GM18507 (cell line): ENCODE results near the gene GABARAP.
"Not testable (repeated sequence)": the region's sequence is repeated elsewhere in the genome, so short reads cannot be mapped to it uniquely, and the experiment has no call there.

Experiments
- DNase-seq: peaks from one replicate; pipeline ENCODE4 v3.0.0; 2011; ENCODE audit warnings: low read depth; ENCODE audit not compliant: insufficient read length; ENCODE audit errors: extremely low spot score
- FAIRE-seq: peaks from 2 replicates; lab custom pipeline; 2011; peaks lifted over from hg19 to GRCh38; lab: Jason Lieb, UNC

Gene GABARAP

DNA sequence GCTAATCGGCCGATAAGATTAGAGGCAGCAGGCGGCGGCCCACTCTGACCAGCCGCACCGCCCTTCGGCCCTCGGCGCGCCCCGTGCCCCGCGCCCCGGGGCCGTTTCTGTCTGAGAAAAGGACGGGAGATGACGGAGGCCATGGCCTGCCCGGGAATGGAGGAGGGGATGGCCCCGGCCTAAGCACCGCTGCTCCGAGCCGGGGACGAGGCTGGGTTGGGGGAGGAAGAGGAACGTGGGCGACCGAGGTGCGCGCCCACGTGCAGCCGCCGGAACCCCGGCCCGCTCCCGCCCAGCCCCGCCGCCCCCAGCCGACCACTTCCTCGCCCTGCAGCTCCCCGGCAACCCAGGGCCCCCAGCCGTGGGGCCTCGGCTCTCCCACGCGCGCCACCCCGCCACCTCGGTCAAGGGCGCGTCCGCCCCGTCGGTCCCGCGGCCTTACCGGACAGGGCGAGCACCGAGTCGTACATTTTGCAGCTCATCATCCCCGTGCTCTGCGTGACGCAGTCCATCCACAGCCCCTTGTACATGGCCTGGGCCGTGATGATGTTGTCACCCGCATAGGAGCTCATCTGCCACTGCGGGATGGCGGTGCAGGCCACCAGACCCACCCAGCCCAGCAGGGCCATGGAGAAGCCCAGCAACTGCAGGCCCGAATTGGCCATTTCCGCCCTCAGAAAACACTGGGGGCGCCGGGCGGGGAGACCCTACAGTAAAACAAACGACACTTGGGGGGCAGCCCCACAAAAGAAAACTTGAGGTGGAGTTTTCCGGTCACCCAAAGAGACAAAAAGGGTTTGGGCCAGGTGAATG is 19.3 kb upstream of the GABARAP start:
- no peak for FAIRE-seq

DNA sequence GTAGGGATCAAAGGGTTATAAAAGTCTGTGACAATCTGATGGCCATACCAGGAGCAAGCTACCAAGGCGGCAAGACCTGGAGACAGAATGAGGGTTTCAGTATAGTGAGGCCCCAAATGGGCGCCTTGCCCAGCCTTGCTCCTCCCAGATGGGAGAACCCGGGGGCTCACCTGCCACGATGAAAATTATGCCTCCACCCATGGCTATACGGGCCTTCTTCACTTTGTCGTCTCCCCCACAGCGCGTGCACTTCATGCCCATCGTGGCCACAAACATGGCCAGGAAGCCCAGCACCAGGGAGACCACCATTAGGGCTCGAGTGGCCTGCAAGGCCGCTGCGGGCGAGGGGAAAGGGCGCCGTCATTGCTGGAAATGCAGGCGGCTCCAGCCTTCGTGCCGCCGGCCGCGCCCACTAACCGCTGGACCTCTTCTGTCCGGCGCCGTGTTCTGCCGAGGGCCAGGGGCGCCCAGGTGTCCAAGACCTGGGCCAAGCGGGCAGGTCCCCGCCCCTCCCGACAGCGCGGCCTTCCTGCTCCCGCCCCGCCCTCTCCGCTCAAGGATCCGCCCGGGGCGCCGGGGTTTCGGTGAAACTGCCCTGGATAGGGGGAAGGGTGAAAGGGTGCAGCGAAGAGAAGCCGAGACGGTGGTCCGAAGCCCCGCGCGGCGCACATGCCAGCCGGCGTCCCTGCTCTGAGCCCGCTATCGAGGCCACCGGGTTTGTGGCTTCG is 18.6 kb upstream of the GABARAP start:
- DNase-seq (no peak), FAIRE-seq (no peak)

More for the DNA sequence above, 19.3 kb upstream of the GABARAP start:
- DNase-seq = no peak

DNA sequence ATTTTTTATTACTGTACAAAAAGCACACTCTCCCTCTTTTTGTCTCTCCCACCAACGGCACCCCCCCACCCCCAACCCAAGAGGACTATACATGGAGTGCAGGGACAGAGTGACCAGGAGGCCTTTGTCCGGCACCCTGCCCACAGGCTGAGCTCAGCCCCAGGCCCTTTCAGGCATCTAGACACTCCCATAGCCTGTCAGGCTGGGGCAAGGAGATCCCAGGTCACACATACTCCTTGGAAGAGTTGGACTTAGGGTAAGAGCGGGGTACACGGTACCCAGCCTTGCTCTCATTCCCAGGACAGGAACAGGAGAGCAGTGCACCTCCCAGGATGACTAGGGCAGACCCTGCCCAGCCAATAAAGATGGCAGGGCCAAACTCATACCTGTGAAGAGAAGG is 17.9 kb upstream of the GABARAP start:
- DNase-seq = no peak
- FAIRE-seq = no peak

DNA sequence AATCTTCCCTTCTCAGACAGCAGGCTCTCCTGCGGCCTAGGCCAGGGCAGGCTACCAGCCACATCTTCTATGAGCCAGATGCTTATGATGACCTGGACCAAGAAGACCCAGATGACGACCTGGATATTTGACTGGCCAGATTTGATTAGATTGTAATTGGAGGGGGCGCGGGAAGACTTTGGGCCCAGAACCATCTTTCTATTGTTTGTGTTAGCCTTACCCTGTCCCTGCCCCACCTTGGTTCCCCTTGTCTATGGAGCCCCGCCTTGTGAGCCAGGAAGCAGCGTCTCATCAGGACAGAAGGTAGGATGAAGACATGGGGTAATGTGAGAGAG is 17.3 kb upstream of the GABARAP start:
- no peak for DNase-seq
- no peak for FAIRE-seq

DNA sequence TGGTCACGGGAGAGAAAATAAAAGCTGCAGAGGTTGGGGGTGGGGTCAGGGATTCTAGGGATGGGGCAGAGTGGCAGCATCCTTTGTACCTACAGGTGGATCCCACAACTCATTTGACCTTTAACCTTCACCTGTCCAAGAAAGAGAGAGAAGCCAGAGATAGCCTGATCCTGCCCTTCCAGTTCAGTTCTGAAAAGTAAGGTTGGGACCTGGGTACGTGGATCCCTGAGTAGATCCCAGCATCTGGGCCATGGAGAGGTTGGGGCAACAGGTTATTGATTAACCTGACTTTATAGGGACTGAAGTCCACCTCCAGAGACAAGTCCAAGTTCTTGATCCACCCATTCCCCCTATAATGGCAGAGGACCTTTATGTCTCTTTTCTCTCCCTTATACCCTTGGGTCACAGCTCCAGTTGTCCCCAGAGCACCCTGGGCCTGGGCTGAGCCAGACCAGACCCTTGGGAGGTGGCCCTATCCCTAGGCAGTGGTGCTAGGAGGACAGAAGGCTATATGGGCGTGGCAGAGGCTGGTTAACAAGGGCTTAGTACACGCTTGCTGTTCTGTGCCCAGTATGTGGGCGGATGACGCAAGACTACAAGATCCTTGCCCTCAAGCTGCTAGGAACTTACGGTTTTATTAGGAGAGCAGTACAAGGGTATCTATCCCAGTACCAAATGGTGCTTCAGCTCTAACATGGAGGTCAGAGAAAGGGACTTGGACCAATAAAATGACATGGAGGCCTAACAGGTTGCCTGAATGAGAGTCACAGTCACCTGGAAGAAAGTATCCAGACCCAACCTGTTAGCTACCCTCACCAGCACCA is 16.7 kb upstream of the GABARAP start:
- DNase-seq (no peak), FAIRE-seq (no peak)

DNA sequence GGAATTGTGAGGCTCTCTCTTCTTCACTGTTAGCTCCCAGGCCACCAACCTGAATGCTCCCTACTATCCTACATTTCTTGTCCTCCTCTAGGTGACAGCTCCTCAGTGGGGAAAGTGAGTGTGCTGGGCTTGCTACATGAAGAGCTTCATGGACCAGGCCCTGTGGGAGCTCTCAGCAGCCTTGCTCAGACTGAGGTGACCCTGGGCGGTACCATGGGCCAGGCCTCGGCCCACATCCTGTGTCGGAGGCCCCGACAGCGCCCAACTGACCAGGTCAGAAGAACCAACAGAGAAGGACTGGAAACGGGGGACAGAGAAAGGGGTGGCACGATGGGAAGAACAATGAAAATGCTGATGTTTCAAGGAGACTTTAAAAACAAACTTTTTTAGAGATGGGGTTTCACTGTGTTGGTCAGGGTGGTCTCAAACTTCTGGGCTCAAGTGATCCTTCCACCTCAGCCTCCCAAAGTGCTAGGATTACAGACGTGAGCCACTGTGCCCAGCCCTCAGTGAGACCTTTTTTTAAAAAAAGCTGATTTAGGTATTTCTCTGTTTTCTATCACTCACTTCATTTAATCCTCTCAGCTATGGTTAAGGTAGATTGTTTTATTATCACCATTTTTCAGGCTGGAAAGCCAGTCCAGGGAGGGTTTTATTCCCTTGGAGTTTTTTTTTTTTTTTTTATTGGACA is 14.7 kb upstream of the GABARAP start:
- DNase-seq (no peak), FAIRE-seq (no peak)

DNA sequence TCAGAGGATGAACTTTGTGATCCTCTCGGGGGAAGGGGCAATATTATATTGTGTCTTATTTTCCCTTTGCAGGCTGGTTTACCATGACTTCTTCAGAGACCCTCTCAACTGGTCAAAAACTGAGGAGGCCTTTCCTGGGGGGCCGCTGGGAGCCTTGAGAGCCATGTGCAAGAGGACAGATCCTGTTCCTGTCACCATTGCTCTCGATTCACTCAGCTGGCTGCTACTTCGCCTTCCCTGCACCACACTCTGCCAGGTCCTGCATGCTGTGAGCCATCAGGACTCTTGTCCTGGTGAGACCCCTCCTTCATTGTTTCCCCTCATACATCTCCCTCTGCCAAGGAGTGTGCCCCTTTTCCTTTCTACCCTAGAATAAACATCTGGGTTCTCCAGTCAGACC is 12.3 kb upstream of the GABARAP start:
- DNase-seq (no peak), FAIRE-seq (no peak)

DNA sequence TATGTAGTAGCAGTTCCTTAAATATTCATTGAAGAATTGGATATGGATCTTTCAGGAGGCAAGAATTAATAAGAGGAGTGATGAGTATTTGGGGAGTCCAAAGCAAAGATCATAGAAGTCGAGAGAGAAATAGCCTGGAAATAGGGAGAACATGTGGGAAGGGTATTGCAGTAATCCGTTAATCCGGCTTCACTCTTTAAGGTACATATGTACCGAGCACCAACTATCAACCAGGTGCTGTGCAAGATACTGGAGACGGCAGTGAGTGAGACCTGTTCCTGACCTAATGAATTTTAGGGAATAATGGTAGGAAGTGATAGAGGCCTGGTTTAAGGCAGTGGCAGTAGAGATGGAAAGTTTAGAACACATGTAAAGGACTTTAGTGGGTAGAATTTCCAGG is 10.8 kb upstream of the GABARAP start:
- FAIRE-seq (no peak), DNase-seq (no peak)

DNA sequence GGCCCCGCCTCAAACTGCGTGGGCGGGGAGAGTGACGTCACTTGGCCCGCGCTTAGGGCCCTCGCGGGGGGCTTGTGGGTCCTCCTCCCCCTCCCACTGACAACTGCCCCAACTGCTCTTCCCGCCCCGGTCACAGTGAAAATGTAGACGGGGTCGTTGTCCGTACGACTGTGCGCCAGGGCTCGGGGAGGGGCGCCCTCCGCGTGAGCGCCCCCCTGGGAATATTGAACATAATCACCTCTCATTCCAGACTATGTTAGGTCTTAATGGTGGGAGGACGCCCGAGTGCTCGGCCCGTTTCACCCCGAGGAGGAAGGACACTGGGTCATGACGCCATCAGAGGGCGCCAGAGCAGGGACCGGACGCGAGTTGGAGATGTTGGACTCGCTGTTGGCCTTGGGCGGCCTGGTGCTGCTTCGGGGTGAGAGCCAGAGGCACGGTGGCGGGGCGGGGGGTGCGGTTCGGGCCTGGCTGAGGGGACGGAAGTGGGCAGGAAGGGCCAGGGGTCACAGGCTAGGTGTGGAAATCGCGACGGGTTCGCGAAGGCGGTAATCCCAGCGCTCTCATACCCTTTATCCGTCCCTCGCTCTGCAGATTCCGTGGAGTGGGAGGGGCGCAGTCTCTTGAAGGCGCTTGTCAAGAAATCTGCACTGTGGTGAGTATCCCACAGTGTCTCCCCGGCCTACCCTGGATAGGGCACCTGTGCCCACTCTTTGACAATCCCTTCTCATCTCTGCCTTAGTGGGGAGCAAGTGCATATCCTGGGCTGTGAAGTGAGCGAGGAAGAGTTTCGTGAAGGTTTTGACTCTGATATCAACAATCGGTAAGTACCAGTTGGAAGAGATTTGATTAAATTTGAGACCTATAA is 10.2 kb upstream of the GABARAP start, which contains the start of gene ELP5:
Gene ELP5, plus strand, starts transcription at position 40 of the 868 bp plus-strand sequence. Its CDS starts 336 bp downstream, at position 376.
- DNase-seq (peak; percentile 81), FAIRE-seq (no peak)

DNA sequence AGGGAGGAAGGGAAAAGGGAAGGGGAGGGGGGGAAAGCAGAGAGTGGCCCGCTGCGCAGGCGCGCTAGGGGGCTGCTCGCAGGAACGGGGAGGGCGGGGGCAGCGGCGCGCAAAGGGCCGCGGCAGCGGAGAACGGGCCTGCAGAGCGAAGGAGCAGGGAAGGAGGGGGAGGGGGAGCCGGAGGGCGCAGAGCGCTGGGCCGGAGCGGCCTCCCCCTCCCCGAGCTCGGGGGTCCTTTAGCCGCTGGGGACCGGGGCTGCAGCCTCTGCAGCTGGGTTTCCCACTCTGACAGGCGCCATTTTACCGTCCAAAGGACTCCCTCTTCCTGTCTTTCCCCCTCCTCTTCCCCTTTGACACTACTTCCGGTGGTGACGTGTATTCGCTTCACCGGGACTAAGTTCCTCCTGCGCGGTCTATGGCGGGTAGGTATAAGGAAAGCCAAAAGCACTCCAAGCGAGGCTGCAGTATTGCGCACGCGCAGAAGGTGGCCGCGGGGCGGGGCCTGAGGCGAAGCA is 9.5 kb upstream of the GABARAP start, which contains the start of gene CTDNEP1:
Gene CTDNEP1, minus strand, starts transcription at position 74 of the 515 bp plus-strand sequence. CDS start 438 bp downstream, outside the sequence.
- DNase-seq (peak; percentile 95), FAIRE-seq (peak; percentile 100)

DNA sequence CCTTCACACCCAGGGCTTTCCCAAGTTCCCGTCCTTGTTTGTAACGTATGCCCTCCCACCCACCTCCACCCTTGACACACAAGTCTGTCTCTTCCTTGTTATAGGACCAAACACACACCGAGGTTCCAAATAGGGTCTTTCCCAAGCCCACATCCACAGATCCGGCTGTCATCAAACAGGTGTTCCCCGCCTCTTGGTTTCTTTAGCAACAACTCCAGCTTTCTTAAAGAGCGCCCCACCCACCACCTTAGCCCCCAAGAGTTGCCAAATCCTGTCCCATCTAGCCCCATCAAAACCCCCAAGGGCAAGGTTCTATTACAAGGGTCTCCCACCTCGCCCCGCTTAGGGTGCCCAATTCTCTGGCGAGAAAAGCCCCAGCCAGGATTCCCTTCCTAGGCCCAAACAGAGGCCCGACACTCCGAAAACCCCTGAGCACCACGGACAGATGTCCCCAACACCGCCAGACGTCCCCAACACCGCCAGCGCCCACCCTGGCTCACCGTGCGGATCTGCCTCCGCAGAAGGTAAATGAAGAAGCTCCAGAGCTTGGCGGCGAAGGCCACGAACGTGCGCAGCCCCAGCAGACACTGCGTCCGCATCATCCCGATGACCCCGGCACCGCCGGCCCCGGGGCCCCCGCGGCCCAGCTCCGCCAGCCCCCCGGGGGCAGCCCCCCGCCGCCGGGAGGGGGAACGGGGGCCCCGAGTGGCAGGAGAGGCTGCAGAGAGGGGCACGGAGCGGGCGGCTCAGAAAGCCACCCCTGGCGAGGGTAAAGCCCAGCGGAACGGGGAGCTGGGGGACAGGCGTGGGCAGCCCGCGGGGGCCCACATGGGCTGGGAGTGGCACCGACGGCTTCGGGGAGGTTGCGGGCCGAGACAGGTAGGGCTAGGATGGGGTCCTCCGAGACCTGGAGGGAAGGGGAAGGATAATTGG is 8.7 kb upstream of the GABARAP start:
- peak; percentile 64 for FAIRE-seq
- DNase-seq = no peak

DNA sequence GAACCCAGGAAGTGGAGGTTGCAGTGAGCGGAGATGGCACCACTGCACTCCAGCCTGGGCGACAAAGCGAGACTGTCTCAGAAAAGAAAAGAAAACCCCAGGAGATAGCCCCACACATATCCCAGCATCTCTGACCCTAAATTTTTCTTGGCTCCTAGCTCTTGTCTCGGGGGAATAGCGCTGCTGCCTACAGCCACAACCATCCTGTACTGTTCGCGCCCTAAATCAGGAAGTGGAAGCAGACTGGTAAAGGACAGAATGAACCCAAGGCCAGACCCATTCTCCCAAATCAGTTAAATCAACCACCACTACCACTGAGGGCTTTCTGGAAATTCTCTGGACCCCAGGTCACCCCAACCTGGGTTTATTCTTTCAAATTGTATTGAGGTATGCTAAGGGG is 7.6 kb upstream of the GABARAP start:
- no peak for DNase-seq

DNA sequence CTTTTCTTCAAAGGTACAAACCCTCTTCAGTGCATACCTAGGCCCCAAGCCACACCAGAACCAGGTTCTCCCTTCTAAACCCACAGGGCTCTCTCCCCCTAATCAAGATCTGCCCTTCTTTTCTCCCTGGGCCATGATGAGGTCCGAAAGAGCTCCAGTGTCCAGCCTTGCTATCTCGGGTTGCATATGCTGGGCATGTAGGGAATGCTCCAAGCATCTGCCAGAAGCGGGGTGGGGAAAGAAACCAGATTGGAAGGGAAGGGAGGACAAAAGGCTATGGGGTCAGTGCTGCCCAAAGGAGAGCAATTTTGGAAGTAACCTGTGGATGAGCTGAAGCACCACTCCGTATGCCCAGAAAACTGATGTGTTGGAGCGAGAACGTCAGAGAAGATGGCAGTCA is 7.0 kb upstream of the GABARAP start:
- DNase-seq = no peak
- no peak for FAIRE-seq

More for the DNA sequence above, 7.6 kb upstream of the GABARAP start:
- FAIRE-seq = no peak

DNA sequence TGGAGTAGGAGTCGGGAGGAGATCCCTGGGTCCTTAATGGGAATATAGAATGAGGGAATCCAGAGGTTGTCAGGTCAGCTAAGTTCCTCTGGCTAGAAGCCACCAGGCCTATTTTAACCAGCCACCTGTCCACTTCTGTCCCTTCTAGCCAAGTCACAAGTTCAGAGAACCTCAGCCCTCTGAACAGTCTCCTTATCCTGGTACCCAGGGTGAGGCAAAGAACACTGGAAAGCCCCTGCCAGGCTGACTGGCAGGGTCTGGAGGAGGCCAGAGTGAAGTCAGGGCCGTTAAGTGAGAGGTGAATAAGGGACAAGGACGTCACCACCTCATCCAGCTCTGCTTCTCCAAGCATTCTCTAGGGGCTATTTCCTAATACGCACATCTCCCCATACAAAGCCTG is 6.5 kb upstream of the GABARAP start:
- FAIRE-seq = no peak

DNA sequence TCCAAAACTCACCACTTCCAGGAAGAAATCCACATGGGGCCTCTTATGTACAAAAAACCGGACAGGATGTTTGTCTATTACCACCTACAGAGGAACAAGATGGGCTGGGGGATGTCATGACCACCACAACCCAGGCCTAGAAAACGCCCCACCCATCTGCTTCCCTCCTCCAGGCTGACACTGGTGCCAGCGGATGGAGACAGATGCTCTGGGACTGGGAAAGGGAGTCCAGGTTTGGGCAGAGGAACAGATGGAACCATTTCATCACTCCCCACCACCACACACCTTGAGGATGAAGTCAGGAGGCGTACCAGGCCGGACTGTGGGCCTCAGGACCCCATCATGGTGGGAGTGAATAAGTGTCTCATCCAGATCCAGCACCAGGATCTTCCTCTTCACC is 4.5 kb upstream of the GABARAP start:
- no peak for DNase-seq
- FAIRE-seq = no peak

More for the DNA sequence above, 6.5 kb upstream of the GABARAP start:
- no peak for DNase-seq

DNA sequence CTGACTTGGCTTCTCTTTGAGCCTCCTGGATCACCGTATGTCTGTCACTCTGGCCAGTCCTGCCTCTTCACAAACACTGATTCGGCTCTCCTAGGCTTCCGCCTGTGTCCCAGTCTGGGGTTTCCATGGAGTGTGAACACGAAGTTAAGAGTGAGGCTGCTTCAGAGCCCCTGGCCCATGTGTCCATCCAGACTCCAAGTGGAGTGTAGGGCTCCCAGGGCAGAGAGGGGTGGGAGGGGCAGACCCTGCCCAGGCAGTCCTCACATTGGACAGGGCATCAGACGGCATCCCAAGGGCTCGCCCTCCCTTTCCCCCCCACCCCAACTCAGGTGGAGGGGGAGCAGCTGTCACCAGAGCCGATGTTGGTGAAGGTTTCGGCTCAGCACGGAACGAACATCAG is 1.6 kb upstream of the GABARAP start:
- not testable (repeated sequence) for DNase-seq, FAIRE-seq

DNA sequence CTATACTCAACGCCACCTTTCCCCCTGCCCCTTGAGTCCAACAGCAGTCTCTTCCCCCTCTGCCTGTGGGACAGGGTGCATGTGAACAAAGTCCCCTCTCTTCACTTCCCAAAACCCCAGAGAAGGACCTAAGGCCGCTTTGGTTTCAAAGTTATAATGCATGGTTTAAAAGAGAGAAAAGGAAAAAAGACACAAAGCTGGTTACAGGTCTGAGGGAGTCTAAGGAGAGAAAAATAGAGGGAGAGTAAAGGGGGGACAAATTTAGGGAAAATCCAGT is 1.1 kb upstream of the GABARAP start:
- FAIRE-seq = no peak

More for the DNA sequence above, 1.1 kb upstream of the GABARAP start:
- no peak for DNase-seq
